ENCODE data around the gene ASB6. TPM values are rescaled to one million over a fixed set of nuclear protein-coding genes. Genes with fewer than 3 reads are reported as not detected.

Gene ASB6
- total and polyA plus RNA-seq, 4 donors, result 3.4 to 8.4 (median 6.2) TPM

DNA sequence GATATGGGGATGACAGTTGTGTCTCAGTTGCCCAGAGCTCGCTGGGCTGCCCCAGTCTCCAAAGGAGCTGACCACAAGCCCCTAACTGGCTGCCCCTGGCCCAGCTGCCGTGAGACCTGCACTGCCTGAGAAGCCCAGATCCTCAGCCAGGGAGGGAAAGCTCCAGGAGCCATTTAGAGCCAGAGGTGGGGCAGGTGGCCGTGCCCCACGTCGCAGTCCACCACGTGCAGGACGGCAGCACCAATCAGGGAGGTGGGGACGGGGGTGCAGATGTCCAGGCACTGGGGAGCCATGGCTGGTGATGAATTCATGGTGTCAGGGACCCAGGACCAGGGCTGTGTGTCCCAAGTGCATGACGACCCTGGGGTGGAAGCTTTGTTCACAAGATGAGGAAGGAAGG, 36.9 kb upstream of the ASB6 start:
- TF ChIP-seq YY1 (IDR thresholded peaks at IDR 0.05), result no peak
- TF ChIP-seq, protein P1, sequence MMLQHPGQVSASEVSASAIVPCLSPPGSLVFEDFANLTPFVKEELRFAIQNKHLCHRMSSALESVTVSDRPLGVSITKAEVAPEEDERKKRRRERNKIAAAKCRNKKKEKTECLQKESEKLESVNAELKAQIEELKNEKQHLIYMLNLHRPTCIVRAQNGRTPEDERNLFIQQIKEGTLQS (IDR thresholded peaks at IDR 0.05), result no peak
- no peak for TF ChIP-seq RAD21 (IDR thresholded peaks at IDR 0.05)
- TF ChIP-seq NR2F2 (IDR thresholded peaks at IDR 0.05), result no peak
- TF ChIP-seq HNF4G (IDR thresholded peaks at IDR 0.05), result no peak
- TF ChIP-seq TAF1 (conservative IDR thresholded peaks at IDR 0.05), result no peak
- TF ChIP-seq, protein P2, sequence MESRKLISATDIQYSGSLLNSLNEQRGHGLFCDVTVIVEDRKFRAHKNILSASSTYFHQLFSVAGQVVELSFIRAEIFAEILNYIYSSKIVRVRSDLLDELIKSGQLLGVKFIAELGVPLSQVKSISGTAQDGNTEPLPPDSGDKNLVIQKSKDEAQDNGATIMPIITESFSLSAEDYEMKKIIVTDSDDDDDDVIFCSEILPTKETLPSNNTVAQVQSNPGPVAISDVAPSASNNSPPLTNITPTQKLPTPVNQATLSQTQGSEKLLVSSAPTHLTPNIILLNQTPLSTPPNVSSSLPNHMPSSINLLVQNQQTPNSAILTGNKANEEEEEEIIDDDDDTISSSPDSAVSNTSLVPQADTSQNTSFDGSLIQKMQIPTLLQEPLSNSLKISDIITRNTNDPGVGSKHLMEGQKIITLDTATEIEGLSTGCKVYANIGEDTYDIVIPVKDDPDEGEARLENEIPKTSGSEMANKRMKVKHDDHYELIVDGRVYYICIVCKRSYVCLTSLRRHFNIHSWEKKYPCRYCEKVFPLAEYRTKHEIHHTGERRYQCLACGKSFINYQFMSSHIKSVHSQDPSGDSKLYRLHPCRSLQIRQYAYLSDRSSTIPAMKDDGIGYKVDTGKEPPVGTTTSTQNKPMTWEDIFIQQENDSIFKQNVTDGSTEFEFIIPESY (IDR thresholded peaks at IDR 0.05), result no peak
- no peak for TF ChIP-seq HNF4A (conservative IDR thresholded peaks at IDR 0.05)
- no peak for TF ChIP-seq SP1 (IDR thresholded peaks at IDR 0.05)
- no peak for TF ChIP-seq JUND (IDR thresholded peaks at IDR 0.05)
- TF ChIP-seq, protein P3, sequence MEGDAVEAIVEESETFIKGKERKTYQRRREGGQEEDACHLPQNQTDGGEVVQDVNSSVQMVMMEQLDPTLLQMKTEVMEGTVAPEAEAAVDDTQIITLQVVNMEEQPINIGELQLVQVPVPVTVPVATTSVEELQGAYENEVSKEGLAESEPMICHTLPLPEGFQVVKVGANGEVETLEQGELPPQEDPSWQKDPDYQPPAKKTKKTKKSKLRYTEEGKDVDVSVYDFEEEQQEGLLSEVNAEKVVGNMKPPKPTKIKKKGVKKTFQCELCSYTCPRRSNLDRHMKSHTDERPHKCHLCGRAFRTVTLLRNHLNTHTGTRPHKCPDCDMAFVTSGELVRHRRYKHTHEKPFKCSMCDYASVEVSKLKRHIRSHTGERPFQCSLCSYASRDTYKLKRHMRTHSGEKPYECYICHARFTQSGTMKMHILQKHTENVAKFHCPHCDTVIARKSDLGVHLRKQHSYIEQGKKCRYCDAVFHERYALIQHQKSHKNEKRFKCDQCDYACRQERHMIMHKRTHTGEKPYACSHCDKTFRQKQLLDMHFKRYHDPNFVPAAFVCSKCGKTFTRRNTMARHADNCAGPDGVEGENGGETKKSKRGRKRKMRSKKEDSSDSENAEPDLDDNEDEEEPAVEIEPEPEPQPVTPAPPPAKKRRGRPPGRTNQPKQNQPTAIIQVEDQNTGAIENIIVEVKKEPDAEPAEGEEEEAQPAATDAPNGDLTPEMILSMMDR (IDR thresholded peaks at IDR 0.05; ENCODE audit: low read depth, low read length, missing input control), result no peak
- TF ChIP-seq, protein P4, sequence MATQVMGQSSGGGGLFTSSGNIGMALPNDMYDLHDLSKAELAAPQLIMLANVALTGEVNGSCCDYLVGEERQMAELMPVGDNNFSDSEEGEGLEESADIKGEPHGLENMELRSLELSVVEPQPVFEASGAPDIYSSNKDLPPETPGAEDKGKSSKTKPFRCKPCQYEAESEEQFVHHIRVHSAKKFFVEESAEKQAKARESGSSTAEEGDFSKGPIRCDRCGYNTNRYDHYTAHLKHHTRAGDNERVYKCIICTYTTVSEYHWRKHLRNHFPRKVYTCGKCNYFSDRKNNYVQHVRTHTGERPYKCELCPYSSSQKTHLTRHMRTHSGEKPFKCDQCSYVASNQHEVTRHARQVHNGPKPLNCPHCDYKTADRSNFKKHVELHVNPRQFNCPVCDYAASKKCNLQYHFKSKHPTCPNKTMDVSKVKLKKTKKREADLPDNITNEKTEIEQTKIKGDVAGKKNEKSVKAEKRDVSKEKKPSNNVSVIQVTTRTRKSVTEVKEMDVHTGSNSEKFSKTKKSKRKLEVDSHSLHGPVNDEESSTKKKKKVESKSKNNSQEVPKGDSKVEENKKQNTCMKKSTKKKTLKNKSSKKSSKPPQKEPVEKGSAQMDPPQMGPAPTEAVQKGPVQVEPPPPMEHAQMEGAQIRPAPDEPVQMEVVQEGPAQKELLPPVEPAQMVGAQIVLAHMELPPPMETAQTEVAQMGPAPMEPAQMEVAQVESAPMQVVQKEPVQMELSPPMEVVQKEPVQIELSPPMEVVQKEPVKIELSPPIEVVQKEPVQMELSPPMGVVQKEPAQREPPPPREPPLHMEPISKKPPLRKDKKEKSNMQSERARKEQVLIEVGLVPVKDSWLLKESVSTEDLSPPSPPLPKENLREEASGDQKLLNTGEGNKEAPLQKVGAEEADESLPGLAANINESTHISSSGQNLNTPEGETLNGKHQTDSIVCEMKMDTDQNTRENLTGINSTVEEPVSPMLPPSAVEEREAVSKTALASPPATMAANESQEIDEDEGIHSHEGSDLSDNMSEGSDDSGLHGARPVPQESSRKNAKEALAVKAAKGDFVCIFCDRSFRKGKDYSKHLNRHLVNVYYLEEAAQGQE (IDR thresholded peaks at IDR 0.05), result no peak
- H3K27me3 ChIP-seq (ENCODE audit: control insufficient read depth in 4 of 4, insufficient read depth in 4 of 4, low read length in 3 of 4), result no peaks in the 10 kb centered on the region
- 66% methylated on average over 9 of the region's 9 CpGs for WGBS

DNA sequence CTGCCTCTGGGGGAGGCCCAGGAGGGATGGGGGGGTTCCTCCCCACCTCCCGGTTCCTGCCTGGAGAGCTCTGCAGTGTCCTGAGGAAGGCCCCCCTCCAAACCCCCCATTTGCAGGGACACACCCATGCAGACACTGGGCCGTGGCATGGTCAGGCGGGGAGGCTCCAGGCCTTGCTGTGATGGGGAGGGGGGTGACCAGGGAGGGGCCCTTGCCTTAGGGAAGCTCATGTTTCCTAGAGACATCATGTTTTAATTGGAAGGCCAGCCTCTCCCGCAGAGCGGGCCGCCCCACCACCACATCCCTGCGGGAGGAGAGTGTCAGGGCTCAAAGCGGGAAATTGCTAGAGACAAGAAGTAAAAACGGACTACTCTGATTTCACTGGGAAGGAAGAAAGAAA, 35.5 kb upstream of the ASB6 start:
- H3K9me3 ChIP-seq (ENCODE audit: control insufficient read depth in 4 of 4, low read length in 3 of 4), result no peaks in the 10 kb centered on the region
- H3K27me3 ChIP-seq (ENCODE audit: control insufficient read depth in 4 of 4, insufficient read depth in 4 of 4, low read length in 3 of 4), result no peaks in the 10 kb centered on the region

More for the DNA sequence above, 36.9 kb upstream of the ASB6 start:
- H3K9me3 ChIP-seq (ENCODE audit: control insufficient read depth in 4 of 4, low read length in 3 of 4), result no peaks in the 10 kb centered on the region
- no peak for DNase-seq (ENCODE audit: low spot score)
- H3K4me1 ChIP-seq (ENCODE audit: control insufficient read depth in 4 of 4, insufficient read depth in 4 of 4, low read length in 3 of 4), result no peaks in the 10 kb centered on the region
- no peaks in the 10 kb centered on the region for H3K36me3 ChIP-seq (ENCODE audit: control insufficient read depth in 4 of 4, insufficient read depth in 3 of 4, low read depth in 1 of 4, low read length in 3 of 4)
- H3K9ac ChIP-seq (ENCODE audit: low read depth in 1 of 2, low read length in 2 of 2), result no peak overlapping the region
- H3K4me3 ChIP-seq (ENCODE audit: low read depth in 1 of 3, low read length in 3 of 3), result no peak overlapping the region
- H3K27ac ChIP-seq (ENCODE audit: low read depth in 1 of 2, low read length in 2 of 2), result no peak overlapping the region

More for the DNA sequence above, 35.5 kb upstream of the ASB6 start:
- Histone ChIP-seq H3K9ac (ENCODE audit: low read depth in 1 of 2, low read length in 2 of 2) (no peak overlapping the region), H3K36me3 (ENCODE audit: control insufficient read depth in 4 of 4, insufficient read depth in 3 of 4, low read depth in 1 of 4, low read length in 3 of 4) (no peaks in the 10 kb centered on the region), H3K27ac (ENCODE audit: low read depth in 1 of 2, low read length in 2 of 2) (no peak overlapping the region), H3K4me3 (ENCODE audit: low read depth in 1 of 3, low read length in 3 of 3) (no peak overlapping the region), H3K4me1 (ENCODE audit: control insufficient read depth in 4 of 4, insufficient read depth in 4 of 4, low read length in 3 of 4) (no peaks in the 10 kb centered on the region)
- TF ChIP-seq RAD21 (IDR thresholded peaks at IDR 0.05) (no peak), NR2F2 (IDR thresholded peaks at IDR 0.05) (no peak), HNF4G (IDR thresholded peaks at IDR 0.05) (no peak), RXRA (IDR thresholded peaks at IDR 0.05) (no peak), GABPA (IDR thresholded peaks at IDR 0.05 in 1 of 2, conservative IDR thresholded peaks at IDR 0.05 in 1 of 2) (no peak), TAF1 (conservative IDR thresholded peaks at IDR 0.05) (no peak), FOXA2 (IDR thresholded peaks at IDR 0.05) (no peak), FOXA1 (IDR thresholded peaks at IDR 0.05) (no peak), SP1 (IDR thresholded peaks at IDR 0.05) (no peak), JUND (IDR thresholded peaks at IDR 0.05) (no peak), YY1 (IDR thresholded peaks at IDR 0.05) (no peak)
- TF ChIP-seq, protein P4 (IDR thresholded peaks at IDR 0.05), result no peak
- TF ChIP-seq, protein P2 (IDR thresholded peaks at IDR 0.05), result no peak
- TF ChIP-seq, protein P1 (IDR thresholded peaks at IDR 0.05), result no peak
- DNase-seq (ENCODE audit: low spot score), result no peak
- 62% methylated on average over 9 of the region's 9 CpGs for WGBS

Measured in liver (tissue), 9 donors.